Skeletal muscle satellite cell (primary cell): ENCODE data around the gene MT4.

Source experiments
- H3K27me3 ChIP-seq: 2 replicates; pipeline ENCODE4 v1.7.0; 2013; ENCODE audit warnings: low read length; ENCODE audit not compliant: control insufficient read depth, insufficient read depth
- H3K36me3 ChIP-seq: 2 replicates; pipeline ENCODE4 v1.7.0; 2013; ENCODE audit warnings: mild to moderate bottlenecking, control low read depth, low read length; ENCODE audit not compliant: insufficient read depth
- H3K4me1 ChIP-seq: 2 replicates; pipeline ENCODE4 v1.7.0; 2013; ENCODE audit warnings: low read length; ENCODE audit not compliant: control insufficient read depth, insufficient read depth
- H3K4me2 ChIP-seq: 2 replicates; pipeline ENCODE4 v1.7.0; 2013; ENCODE audit warnings: mild to moderate bottlenecking, low read length
- H3K4me3 ChIP-seq: 2 replicates; pipeline ENCODE4 v1.7.0; 2013; ENCODE audit warnings: low read length
- H3K9ac ChIP-seq: 2 replicates; pipeline ENCODE4 v1.7.0; 2013; ENCODE audit warnings: mild to moderate bottlenecking, low read depth, low read length, moderate library complexity
- H3K9me3 ChIP-seq: replicated peaks from 2 replicates; pipeline ENCODE4 v1.7.0; 2013; ENCODE audit warnings: mild to moderate bottlenecking, control low read depth, low read length

Gene MT4

GRCh38 chr16:56539656-56540055, 25.2 kb upstream of the MT4 start:
- Histone ChIP-seq H3K4me3 (no peak overlapping the region), H3K4me1 (no peaks in the 10 kb centered on the region), H3K9me3 (no peaks in the 10 kb centered on the region), H3K36me3 (no peaks in the 10 kb centered on the region), H3K4me2 (no peak overlapping the region), H3K9ac (no peak overlapping the region), H3K27me3 (peaks cover 43% of the 10 kb centered on the region)

DNA sequence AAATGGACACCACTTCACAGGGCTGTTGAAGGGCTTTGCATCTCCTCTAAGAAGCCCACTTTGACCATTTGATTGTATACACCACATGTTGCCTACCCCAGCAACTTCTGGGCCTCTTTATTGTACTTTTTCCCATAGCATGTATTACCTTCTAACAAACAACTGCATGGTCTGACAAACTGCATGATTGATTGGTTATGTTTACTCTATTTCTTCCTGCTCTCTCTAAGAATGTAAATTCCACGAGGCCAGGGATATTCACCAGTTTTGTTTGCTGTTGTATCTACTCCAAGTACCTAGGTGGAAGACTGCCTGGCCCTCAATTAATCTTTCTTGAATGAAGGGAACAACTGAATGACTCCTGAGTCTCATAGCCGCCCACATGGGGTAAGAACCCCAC, 22.8 kb upstream of the MT4 start:
- H3K4me3 ChIP-seq = no peak overlapping the region
- H3K27me3 ChIP-seq = peaks cover 23% of the 10 kb centered on the region
- no peak overlapping the region for H3K4me2 ChIP-seq
- no peaks in the 10 kb centered on the region for H3K9me3 ChIP-seq
- no peak overlapping the region for H3K9ac ChIP-seq
- no peaks in the 10 kb centered on the region for H3K36me3 ChIP-seq
- H3K4me1 ChIP-seq = no peaks in the 10 kb centered on the region

DNA sequence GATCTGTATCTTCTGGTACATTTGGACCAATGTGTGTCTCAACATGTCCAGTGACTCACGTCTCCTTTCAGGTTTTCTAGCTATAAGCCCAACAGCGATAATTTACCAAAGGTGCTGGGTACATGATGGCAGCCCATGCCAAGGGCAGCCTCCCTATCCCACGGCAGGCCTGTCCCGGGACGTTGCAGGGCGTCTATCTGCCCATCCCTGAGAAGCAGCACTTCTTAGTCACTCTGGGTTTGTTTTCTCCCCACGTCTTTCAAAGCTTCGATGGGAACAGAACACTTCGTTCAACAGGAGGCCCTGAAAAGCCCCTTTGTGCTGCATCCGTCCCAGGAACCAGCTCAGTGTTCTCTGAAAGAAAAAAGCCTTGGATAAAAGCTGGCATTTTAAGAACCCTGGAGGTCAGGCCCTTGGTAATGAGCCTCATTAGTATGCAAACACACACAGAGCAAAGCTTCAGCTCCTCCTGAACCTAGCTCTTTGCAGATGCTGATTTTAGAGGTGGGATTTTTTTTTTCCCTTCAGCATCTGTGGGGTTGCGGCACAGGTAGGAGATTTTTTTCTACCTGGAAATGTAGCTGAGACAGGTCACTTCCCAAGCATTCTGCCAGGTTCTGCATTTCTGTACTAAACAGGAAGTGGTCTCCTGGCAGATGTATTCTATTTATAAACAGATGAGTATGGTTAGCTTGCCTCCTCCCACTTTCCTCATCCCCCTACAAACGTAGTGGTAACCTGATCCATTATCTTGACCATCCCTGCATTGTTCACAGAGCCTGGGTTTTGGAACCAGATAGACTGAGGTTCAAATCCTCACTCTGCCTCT, 17.5 kb upstream of the MT4 start:
- Histone ChIP-seq H3K9ac (no peak overlapping the region), H3K4me3 (no peak overlapping the region), H3K4me1 (no peaks in the 10 kb centered on the region), H3K27me3 (peaks cover 9% of the 10 kb centered on the region), H3K4me2 (no peak overlapping the region), H3K9me3 (no peaks in the 10 kb centered on the region), H3K36me3 (no peaks in the 10 kb centered on the region)

DNA sequence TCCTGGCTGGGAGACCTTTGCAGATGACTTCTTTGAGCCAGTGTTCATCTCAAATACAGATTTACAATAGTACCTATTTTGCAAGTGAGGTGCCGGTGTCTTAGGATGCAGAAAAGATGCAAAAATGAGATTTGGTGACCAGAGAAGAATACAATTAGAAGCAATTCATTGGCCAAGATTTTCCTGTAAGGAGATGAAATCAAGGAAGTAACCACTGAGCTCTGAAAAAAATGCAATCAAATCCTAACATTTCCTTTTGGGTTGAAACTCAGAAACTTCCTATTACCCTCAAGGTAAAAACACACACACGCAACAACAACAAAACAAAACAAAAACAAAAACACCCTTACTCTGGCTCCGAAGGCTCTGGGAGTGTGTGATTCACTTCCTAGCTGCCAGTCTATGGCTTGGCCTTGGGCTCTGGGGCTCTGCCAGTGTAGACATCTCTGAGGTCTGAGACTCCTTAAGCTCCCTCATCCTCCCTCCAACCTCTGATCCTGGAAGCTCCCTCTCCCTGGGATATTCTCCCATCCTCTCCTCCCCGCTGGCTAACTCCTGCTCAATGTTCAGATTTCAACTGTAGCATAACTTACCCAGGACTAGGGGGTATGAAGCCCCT, 16.8 kb upstream of the MT4 start:
- Histone ChIP-seq H3K4me1 (no peaks in the 10 kb centered on the region), H3K9me3 (no peaks in the 10 kb centered on the region), H3K4me3 (no peak overlapping the region), H3K36me3 (no peaks in the 10 kb centered on the region), H3K4me2 (no peak overlapping the region), H3K9ac (no peak overlapping the region), H3K27me3 (peaks cover 8% of the 10 kb centered on the region)

GRCh38 chr16:56549161-56549560, 15.7 kb upstream of the MT4 start:
- H3K4me2 ChIP-seq = no peak overlapping the region
- H3K9ac ChIP-seq = no peak overlapping the region
- peaks cover 13% of the 10 kb centered on the region for H3K27me3 ChIP-seq
- H3K4me3 ChIP-seq = no peak overlapping the region
- no peaks in the 10 kb centered on the region for H3K36me3 ChIP-seq
- no peaks in the 10 kb centered on the region for H3K4me1 ChIP-seq
- no peaks in the 10 kb centered on the region for H3K9me3 ChIP-seq

GRCh38 chr16:56549744-56550385, 15.0 kb upstream of the MT4 start:
- H3K9ac ChIP-seq = no peak overlapping the region

GRCh38 chr16:56551796-56552738, 12.8 kb upstream of the MT4 start:
- Histone ChIP-seq H3K4me2 (no peak overlapping the region), H3K4me3 (no peak overlapping the region), H3K36me3 (no peaks in the 10 kb centered on the region), H3K27me3 (peaks cover 35% of the 10 kb centered on the region), H3K4me1 (no peaks in the 10 kb centered on the region), H3K9ac (no peak overlapping the region), H3K9me3 (no peaks in the 10 kb centered on the region)

More at GRCh38 chr16:56549744-56550385, 15.0 kb upstream of the MT4 start:
- Histone ChIP-seq H3K4me1 (no peaks in the 10 kb centered on the region), H3K36me3 (no peaks in the 10 kb centered on the region), H3K4me3 (no peak overlapping the region), H3K27me3 (peaks cover 20% of the 10 kb centered on the region), H3K9me3 (no peaks in the 10 kb centered on the region), H3K4me2 (no peak overlapping the region)

GRCh38 chr16:56554441-56554840, 10.4 kb upstream of the MT4 start:
- no peak overlapping the region for H3K9ac ChIP-seq
- H3K9me3 ChIP-seq = no peaks in the 10 kb centered on the region
- peaks cover 10% of the 10 kb centered on the region for H3K4me1 ChIP-seq
- H3K4me2 ChIP-seq = no peak overlapping the region
- no peaks in the 10 kb centered on the region for H3K36me3 ChIP-seq
- H3K27me3 ChIP-seq = peaks cover 41% of the 10 kb centered on the region
- no peak overlapping the region for H3K4me3 ChIP-seq

DNA sequence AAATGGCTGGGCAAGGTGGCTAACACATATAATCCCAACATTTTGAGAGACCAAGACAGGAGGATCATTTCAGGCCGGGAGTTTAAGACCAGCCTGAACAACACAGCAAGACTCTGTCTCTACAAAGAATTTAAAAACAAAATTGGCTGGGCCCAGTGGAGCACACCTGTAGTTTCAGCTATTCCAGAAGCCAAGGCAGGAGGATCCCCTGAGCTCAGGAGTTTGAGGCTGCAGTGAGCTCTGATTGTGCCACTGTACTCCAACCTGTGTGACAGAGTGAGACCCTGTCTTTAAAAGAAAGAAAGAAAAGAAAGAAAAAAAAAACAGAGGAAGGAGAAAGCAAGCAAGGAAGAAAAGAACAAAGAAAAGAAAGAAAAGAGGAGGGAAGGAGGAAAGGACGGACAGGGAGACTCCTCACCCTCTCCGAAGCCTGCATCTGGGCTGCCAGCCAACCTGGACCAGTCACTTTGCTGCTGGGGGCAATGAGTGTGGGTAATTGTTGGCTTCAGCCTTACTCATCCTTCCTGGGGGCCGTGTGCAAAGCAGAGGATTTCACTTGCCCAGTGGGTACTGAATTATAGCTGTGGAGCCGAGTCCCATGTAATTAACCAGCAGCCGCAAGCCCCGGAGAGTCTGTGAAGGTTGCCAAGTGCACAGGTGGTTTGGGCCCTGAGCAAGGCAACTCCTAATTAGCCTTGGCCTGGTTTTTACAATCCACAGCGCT, 6.7 kb upstream of the MT4 start:
- H3K4me3 ChIP-seq = no peak overlapping the region
- H3K36me3 ChIP-seq = no peaks in the 10 kb centered on the region
- no peak overlapping the region for H3K4me2 ChIP-seq
- no peak overlapping the region for H3K9ac ChIP-seq
- H3K9me3 ChIP-seq = no peaks in the 10 kb centered on the region
- H3K4me1 ChIP-seq = peaks cover 10% of the 10 kb centered on the region
- H3K27me3 ChIP-seq = peaks cover 42% of the 10 kb centered on the region

DNA sequence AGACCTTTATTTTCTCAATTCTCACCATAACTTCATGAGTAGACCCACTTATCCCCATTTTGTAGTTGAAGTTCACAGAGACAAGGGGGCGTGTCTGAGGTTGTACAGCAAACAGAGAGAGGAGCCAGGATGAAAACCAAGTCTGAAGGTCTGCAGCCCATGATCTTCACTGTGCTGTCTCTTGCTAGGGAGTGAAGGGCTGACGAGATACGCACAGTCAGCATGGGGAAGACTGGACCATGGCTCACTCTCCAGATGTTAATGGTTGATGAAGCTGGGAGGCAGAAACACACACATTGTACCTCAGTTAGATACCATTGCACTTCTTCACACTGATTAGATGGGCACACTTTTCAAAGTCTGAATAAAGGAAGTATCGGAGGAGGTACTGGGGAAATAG, 5.8 kb upstream of the MT4 start:
- Histone ChIP-seq H3K27me3 (peaks cover 40% of the 10 kb centered on the region), H3K4me2 (no peak overlapping the region)

More for the DNA sequence above, 5.8 kb upstream of the MT4 start:
- no peaks in the 10 kb centered on the region for H3K9me3 ChIP-seq
- H3K9ac ChIP-seq = no peak overlapping the region
- peaks cover 10% of the 10 kb centered on the region for H3K4me1 ChIP-seq
- H3K4me3 ChIP-seq = no peak overlapping the region
- no peaks in the 10 kb centered on the region for H3K36me3 ChIP-seq
